Renal cortical epithelial cell (primary cell): Measurements from ENCODE around the gene SEMA3C. TPM values are rescaled to one million over a fixed set of nuclear protein-coding genes. Genes with fewer than 3 reads are reported as not detected.
A peak's percentile ranks its signal among the peaks of the same experiment; 100 is the strongest.

ENCODE experiments used
- DNase-seq: peaks from one replicate; pipeline ENCODE4 v3.0.0-alpha.2; 2011; ENCODE audit warnings: low read depth
- total RNA-seq: library from RNA; depleted of rRNA; stranded (reverse); fragments of >200 nt; gene quantifications from 2 replicates; pipeline ENCODE4 v1.2.3, GENCODE V29; 2014

Gene SEMA3C
- total RNA-seq, 1 donor from 2014 or later: 173 TPM

GRCh38 chr7:80740778-80741545, 177.9 kb downstream of the SEMA3C start:
- peak; percentile 39 for DNase-seq

GRCh38 chr7:80736371-80737125, 182.3 kb downstream of the SEMA3C start:
- DNase-seq: no peak

- DNase-seq: no peak
These were observed 183.5 kb downstream of the SEMA3C start for GRCh38 chr7:80735330-80735729.

- DNase-seq: no peak
These were observed 184.8 kb downstream of the SEMA3C start for GRCh38 chr7:80734011-80734410.

GRCh38 chr7:80733333-80733915, 185.4 kb downstream of the SEMA3C start:
- no peak for DNase-seq

- DNase-seq: no peak
These were observed 186.2 kb downstream of the SEMA3C start for GRCh38 chr7:80732630-80733029.

- DNase-seq: no peak
These were observed 187.6 kb downstream of the SEMA3C start for GRCh38 chr7:80731281-80731680.

- no peak for DNase-seq
These were observed 189.1 kb downstream of the SEMA3C start for GRCh38 chr7:80729591-80730320.

- no peak for DNase-seq
These were observed 192.2 kb downstream of the SEMA3C start for GRCh38 chr7:80726666-80727065.

- no peak for DNase-seq
These were observed 193.7 kb downstream of the SEMA3C start for GRCh38 chr7:80725181-80725611.

GRCh38 chr7:80724249-80724871, 194.5 kb downstream of the SEMA3C start:
- peak; percentile 44 for DNase-seq

GRCh38 chr7:80722616-80723195, 196.1 kb downstream of the SEMA3C start:
- peak; percentile 99 for DNase-seq

GRCh38 chr7:80721883-80722615, 196.8 kb downstream of the SEMA3C start:
- DNase-seq: peak; percentile 95

- no peak for DNase-seq
These were observed 198.7 kb downstream of the SEMA3C start for GRCh38 chr7:80720146-80720545.

- no peak for DNase-seq
These were observed 199.6 kb downstream of the SEMA3C start for GRCh38 chr7:80719261-80719660.

GRCh38 chr7:80711531-80711930, 207.3 kb downstream of the SEMA3C start:
- DNase-seq: peak; percentile 49

GRCh38 chr7:80708123-80708522, 210.7 kb downstream of the SEMA3C start:
- no peak for DNase-seq

- no peak for DNase-seq
These were observed 211.5 kb downstream of the SEMA3C start for GRCh38 chr7:80707318-80707717.

GRCh38 chr7:80705130-80705781, 213.6 kb downstream of the SEMA3C start:
- no peak for DNase-seq

GRCh38 chr7:80703272-80703671, 215.6 kb downstream of the SEMA3C start:
- DNase-seq: no peak
